Measurements from ENCODE around the gene AATK.

Gene AATK

DNA sequence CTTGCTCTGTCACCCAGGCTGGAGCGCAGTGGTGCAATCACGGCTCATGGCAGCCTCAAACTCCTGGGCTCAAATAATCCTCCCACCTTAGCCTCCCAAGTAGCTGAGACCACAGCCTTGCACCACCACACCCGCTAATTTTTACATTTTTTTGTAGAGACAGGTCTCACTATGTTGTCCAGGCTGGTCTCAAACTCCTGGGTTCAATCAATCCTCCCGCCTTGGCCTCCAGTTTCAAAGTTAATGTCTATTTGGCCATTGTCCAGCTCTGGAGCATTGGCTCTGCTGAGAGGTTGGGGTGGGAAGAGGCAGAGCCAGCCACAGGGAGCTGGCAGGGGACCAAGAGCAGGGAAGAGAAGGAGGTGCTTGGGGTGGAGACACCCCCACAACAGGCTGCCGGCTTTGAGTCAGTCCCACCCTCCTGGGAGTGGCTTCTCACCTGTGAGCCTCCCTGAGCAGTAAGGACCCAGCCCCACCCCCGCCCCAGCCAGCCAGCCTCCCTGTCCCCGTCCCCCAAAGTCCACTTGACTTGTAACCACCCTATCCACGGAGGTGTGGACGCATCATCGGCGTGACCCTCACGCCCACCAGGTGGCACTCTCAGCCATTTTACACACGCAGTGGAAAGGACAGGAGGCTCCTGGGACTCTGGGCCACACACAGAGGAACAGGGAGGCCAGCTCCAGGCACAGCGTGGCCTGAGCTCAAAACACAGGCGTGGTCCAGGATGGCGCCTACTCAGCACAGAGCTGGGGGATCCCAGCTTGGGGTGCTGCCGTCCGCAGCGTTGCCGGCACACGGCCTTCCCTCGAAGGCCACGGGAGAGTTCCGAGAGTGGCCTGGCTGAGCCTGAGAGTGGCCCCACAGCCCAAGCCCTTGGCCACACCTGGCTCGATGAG lies 23.5 kb downstream of the AATK start:
- peak; percentile 64 for DNase-seq

DNA sequence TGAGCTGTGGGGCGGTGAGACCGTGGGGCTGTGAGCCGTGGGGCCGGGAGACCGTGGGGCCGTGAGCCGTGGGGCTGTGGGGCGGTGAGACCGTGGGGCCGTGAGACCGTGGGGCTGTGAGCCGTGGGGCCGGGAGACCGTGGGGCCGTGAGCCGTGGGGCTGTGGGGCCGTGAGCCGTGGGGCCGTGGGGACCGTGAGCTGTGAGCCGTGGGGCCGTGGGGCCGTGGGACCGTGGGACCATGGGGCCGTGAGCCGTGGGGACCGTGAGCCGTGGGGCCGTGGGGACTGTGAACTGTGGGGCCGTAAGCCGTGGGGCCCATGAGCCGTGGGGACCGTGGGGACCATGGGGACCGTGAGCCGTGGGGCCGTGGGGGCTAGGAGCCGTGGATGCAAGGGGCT lies 25.3 kb downstream of the AATK start:
- no peak for DNase-seq

DNA sequence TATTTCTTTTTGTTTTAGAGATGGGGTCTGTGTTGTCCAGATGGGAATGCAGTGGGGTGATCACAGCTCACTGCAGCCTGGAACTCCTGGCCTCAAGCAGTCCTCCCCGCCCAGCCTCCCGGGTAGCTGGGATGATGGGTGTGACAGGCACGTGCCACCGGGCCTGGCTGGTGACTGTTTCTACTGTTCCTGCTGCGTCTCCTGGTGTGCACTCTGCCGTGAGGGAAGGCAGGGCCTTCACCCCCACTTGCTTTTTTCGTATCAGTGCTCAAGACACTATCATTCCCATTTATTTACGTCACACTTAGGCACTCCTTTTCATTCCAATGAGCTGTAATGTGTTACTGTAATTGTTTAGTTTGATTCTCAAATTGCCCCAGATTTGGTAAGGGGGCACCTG lies 26.0 kb downstream of the AATK start:
- no peak for DNase-seq

DNA sequence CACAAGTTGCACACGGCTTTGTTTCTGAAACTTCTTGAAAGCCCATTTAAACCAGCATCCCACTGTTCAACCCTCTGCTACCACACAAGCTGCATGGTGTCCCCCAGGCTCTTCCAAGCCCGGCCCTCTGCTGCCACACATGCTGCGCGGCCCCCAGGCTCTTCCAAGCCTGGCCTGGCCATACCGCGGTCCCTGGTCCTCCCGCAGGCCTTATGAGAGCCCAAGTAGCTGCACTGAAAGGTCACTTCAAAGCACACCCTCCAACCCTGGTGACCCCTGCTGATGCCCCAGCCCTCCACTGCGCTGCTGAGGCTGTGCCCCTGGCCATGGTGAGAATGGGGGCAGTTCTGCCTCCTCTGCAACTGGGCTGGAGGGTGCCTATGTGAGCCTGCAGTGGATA lies 26.6 kb downstream of the AATK start:
- DNase-seq, result no peak

DNA sequence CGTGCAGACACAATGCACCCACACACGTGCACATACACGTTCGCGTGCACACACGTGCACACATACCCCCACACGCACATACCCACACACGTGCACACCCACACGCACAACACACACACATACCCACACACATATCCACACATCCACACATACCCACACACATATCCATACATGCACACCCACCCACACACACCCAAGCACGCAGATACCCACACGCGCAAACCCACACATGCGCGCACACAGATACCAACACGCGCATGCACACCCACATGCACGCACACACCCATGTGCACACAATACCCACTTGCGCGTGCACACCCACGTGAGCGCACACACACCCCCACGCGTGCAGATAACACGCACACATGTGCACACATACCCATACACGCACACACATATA lies 27.5 kb downstream of the AATK start:
- DNase-seq, result no peak

DNA sequence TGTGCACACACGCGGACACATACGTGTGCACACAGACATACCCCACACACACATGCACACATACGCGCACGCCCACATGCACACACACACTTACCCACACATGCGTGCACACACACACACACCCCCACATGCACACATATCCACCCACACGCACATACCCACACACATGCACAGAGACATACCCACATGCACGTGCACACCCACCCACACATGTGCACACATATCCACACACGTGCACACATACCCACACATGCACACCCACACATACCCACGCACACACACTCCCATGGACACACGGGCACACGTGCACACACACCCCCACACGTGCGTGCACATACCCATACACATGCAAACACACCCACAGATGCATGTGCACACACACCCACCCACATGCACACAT lies 27.9 kb downstream of the AATK start:
- DNase-seq, result no peak

DNA sequence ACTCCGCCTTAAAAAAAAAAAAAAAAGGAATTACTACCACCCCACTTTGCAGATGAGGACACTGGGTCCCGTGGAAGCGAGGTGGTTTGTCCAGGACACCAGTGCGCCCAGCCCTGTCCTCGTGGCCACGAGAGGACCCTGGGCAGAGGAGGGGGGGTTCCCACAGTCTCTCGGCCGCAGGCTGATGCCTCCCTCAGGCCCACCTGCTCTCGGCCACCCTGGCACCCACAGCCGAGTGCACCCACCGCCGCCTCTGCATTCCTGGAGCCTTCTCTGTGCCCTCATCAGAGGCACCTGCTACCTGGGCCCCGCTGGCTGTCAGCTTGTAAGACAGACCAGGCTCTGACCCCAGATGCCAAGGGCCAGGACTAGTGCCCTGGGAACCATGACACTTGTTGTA lies 28.8 kb downstream of the AATK start:
- DNase-seq, result no peak

DNA sequence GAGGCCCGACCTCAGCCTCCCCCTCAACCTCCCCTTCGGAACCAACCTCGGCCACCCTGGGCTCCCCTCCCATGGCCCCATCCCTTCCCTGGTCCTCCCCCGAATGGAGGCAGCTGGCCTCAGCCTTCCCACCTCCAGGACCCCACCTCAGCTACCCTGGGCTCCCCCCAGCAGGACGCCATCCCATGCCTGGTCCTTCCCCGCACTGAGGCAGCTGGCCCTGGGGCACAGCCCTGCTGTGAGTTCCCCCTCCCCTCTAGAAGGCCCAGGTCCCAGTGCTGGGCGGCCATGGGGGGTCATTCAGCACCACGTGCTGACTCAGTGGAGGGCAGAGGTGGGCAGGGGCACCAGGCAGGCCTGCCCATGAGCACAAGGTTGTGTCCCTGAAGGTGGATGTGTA lies 29.7 kb downstream of the AATK start:
- no peak for DNase-seq

DNA sequence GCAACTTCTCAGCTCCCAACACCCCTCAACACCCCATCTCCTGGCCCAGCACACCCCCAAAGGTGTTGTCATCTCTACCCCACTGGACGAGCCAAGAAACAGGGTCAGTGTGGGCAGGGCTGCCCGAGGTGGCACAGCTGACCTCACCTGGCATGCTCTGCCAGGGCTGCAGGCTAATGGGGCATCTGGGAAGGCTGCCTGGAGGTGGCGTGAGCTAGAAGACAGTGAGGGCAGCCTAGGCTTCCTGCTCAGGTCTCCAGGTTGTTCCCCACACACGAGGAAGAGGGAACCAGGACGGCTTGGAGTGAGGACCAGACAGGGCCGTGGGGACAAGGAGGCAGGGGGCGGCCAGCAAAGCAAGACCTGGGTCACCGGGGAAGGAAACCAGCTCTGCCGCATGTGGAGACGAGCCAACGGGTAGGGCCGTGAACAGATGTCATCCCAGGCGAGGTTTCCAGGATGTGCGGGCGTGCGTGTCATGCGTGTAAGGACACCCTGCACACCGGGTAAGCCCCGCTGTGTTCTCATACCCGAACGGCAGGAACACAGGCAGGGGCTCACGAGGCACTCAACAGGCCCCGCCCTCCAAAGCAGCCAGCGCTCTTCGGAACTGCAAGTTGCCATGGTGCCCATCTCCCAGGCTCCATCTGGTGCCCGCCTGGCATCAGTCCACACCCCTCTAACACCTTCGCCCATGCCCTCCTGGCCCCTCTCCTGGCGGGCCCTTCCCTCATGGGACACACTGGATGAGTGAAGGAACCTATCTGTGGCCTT lies 30.3 kb downstream of the AATK start:
- no peak for DNase-seq

DNA sequence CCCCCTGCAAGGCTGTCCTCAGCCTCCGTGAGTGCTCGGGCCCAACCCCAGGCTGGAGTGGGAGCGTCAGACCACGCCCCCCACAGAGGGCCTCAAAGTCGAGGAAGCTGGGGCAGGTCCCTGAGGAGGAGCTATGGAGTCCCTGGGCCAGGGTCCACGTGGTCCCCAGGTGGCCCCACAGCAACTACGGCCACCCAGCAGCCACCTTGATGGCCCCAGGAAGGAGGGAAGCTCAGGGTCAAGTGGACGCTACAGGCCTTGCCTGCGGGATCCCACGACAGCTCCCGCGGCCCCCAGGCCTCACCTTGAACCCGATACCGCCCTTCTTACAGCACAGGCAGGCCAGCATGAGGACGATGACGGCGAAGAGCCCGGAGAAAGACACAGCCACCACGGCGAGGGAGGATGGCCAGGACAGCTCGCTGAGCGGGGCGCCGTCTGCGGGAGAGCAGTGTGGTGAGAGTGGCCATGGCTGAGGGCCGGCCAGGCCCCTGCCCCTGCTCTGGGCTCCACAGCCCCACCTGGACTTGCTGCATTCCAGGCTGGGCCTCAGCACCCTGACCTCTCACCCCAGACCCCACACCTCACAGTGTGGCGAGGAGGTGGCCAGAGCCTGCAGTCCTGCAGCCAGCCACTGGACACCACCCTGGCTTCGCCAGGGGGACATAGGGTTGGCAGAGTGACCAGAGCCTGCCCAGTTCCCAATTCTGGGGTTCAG lies 31.8 kb downstream of the AATK start:
- no peak for DNase-seq

DNA sequence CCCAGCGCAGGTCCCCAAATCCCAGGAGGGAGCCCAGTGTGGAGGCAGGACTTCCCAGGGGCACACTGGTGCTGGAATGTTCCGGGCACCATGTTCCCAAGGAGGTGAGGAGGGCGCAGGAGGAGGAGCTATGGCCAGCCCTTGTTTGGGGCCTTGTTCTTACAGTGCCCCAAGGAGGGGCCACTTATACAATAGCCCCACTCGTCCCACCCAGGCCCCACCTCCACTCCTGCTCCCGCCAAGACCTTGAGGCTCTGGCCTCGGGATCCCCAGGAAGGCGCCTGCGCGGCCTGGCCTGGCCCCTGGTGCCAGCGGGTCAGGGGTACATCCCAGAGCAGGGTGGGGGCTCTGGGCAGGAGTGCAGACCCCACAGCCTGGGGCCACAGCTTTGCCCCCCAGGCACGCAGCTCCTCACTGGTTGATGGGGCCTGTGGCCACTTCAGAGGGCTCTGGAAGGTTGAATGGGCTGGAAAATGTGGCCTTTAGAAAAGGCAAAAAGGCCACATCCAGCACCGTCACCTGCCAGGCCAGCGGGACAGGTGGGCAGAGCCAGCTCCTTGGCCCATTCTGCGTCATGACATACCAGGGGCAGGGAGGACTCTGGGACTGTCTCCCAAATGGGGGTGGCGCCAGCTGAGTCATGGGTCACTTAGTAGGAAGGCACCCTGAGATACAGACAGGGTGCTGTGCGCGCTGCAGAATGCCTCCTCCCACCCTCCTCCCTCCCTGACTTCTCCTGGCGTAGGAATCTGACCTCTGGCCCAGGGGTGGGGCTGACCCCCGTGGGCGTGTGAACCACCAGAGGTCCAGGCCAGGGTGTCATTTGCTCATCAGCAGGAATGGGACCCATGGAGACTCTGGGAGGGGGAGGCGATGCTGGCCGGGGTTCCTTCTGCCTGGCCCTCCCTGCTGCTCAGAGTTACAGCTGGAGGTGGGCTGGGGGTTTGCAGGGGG lies 33.0 kb downstream of the AATK start:
- DNase-seq, result no peak

DNA sequence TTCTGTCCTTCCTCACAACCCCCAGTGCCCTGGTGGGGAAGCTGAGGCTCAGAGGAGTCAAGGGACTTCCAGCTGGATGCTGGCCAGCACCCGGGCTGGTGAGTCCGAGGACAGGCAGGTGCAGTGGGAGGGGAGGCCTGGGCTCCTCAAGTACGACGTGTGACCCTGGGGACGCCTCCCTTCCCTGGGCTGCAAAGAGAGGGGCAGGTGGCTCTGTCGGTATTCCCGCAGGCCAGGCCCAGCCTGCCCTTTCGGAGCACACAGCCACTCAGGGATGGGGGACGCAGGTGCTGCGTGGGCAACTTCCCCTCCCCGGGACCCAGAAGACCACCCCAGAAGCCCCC lies 33.9 kb downstream of the AATK start:
- DNase-seq, result no peak

DNA sequence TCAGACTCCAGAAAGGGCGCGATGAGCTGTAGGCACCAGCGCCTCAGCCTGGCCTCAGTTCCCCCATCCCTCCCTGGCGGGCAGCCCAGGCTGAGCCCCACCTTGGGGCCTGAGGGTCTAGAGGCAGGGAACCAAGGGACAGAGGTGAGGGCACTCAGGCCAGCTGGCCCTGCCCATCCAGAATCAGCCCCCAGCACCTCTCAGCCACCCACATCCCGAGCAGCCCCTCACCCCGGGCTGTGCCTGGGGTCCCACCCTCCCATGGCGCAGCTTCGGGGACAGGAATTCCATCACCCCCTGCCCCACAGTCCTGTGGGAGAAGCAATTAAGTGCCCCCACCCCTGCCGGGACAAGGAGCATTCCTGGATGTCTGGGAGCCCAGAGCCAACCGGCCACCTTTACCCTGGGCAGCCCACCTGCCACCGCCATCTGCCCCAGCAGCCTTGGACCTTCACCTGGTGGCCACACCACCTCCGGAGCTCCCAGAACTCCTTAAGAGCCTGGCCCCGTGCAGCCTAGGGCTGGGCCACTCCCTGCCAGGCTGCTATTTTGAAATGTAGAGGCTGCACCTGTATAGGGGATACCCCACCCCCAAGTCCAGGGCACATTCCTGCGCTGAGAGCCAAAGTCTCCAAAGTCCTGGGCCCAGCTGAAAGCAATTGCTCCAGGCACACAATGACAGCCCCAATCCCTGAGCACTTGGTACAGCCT lies 34.4 kb downstream of the AATK start:
- DNase-seq, result no peak

DNA sequence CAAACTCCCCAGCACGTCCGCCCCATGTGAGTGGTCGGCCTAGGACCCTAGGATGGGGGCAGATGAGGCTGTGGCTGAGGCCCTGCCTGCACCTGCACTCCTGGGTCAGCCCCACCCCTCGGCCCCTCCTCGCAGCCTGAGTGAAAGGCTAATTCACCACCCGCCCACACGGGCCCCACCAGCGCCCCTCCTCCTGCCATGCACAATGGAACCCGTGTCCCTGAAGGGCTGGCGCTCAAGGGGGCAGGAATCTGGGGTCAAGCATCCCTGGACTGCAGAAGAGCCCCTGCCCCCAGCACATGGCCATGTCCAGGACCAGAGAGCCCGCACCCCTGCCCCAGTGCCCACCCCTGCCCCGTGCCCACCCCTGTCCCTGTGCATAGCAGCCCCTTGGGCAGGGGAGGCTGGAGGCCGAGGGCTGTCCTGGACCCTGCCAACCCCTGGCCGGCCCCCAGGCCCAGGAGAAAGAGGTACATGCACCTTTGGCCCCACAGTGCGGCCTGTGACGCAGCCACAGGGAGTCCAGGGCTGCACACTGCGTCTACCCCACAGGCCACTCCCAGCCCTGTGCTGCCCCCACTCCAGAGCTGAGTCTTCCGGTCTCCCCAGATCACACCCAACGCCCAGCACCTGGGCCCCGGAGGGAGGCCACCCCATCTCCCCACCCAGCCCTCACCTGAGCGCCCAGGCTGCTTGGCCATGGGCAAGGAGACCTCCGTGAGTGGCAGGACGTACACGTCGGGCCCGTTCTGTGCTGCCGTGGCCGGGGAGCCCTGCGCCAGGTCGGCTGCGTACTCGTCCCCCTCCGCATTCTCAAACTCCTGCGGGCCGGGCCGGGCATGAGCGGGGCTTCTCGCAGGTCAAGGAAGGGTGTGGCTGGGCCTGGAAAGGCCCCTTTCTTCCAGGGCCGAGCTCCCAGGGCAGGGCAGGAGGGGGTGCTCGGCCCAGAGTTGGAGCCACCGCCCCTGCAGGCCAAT lies 35.3 kb downstream of the AATK start:
- DNase-seq, result no peak

DNA sequence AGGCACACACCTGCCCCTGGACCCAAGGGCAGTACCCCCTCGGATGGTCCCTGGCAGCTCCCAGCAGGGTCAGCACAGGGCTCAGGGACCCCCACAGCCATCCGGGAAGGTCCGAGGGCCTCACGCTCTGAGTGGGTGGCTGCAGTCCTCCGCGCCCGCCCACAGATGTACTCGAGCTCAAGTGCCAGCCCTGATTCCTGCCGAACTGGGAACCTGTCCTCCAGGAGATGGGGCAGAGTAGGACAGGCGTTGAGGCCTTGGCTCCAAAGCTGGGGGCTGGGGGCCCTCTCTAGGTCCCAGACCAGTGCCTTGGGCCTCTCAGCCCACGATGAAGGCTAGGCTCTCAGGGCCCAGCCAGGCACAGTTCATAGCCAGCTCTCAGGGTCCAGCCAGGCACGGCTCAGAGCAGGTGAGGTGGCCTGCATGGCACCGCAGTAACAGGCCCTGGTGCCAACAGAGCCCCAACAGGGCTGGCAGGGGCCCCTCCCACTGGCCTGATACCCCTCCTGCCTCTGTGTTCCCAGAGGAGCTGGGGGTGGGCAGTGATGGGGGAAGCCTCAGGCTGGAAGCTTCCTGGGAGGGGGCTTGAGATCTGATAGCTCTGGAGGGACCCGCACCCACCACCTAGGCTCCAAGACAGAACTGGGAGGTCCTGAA lies 36.2 kb downstream of the AATK start:
- DNase-seq, result no peak

DNA sequence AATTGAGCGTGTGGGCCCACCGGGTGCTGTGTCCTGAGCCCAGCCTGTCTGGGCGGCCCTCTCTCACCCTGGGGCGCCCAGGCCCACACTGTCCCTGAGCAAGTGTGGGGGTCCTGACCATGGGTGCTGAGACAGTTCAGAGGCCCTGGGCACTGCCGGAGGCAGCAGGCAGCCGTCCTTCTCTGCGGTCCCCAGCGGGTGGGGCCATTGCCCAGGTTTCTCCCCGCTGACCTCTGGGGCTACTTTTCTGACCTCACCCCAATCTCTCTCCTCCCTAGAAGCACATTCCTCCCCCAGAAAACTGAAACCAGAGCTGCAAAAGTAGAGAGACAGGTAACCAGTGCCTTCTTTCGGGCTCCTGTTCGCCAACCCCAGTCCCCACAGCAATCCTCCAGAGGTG lies 36.7 kb downstream of the AATK start:
- no peak for DNase-seq

DNA sequence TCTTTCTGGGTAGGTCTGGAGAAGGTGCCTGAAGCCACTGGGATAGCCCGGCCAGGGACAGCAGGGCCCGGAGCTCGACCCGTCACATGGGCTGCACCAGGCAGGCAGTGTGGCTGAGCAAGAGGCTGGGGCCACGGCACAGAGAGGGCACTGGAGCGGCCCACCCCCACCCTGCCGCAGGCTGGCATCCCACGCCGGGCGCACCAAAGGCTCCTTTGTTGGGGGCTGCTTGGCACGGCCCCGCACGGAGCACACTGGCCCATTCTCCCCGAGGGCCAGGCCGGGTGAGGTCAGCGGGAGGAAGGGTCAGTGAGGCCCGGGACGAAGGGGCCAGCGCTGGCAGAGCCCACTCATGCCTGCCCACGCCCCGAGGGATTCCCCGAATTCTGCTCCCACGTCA lies 37.2 kb downstream of the AATK start:
- DNase-seq, result no peak

DNA sequence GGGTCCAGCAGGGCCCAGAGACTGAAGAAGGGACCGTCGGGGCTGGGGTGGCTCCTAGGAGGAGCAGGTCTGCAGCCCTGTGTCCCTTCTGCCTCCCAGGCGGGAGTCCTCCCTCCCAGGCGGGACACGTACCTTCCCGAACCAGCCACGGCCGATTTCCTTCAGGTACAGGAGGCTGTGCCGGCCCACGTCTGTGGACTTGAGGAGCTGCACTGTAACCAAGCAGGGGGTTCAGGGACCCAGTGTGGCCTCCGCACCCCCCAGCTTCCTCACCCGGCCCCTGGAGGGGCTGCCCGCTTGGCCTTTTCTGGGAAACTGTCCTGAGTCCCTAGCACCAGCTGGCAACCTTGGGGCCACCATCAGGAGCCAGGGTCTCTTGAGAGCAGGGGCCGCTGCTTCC lies 37.7 kb downstream of the AATK start:
- no peak for DNase-seq

DNA sequence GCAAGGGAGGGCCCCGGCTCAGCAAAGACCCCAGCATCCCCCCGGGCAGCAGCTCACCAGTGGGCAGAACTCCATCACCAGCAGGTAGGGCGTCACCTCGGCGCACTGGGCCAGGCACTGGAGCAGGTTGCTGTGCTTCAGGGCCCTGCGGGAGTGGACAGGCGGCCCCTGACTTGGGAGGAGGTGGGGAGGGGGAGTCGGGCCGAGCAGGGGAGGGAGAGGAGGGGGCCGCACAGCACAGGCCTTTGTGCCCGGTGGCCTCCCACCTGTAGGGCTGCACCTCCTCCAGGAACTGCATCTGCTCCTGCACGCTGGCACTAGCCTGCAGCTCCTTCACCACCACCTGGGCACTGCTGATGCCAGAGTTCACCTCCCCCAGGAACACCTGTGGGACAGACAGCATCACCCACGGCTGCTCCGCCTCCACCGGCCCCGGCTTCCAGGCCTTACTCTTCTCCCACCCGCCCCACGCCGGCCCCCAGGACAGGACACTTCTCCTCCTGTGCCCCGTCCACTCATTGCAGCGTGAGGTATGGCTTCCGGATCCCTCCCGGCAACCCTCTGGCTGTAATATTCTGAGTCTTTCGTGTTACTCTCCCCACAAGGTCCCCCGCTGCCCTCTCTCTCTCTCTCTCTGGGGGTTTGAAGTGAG lies 38.4 kb downstream of the AATK start:
- DNase-seq, result no peak

DNA sequence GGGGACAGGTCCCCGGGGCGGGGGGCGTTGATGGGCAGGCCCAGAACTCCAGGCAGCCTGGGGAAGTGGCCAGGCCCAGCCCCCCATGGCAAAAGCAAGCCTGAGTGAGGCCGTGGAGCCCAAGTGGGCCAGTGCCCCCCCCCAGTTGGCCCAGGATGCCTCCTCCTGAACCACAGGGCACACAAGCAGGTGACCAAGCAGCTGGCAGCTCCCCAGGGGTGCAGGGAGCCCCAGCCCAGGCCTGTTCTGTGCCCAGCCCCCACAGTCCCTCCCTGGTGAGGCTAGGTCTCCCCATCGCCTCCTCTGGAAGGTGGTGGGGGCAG lies 38.9 kb downstream of the AATK start:
- DNase-seq, result no peak
